GM23248 (cell line): Measurements from ENCODE around the gene HTT. TPM values are rescaled to one million over a fixed set of nuclear protein-coding genes. Genes with fewer than 3 reads are reported as not detected.

ENCODE experiments used
- DNase-seq: peaks from one replicate; pipeline ENCODE4 v3.0.0-alpha.2; 2015
- H2AFZ ChIP-seq: fragments of 200-600 bp; sonication (generic); 2 replicates; pipeline ENCODE4 v1.6.1; 2016; ENCODE audit warnings: antibody characterized with exemption
- H3F3A ChIP-seq: fragments of 200-600 bp; sonication (generic); 2 replicates; pipeline ENCODE4 v1.6.1; 2016; ENCODE audit warnings: mild to moderate bottlenecking, antibody characterized with exemption, mixed run types; ENCODE audit not compliant: insufficient read depth
- H3K27ac ChIP-seq: fragments of 200-600 bp; sonication (generic); 2 replicates; pipeline ENCODE4 v1.5.1; 2016; ENCODE audit warnings: mild to moderate bottlenecking
- H3K27me3 ChIP-seq: fragments of 200-600 bp; sonication (generic); replicated peaks from 2 replicates; pipeline ENCODE4 v1.6.1; 2016; ENCODE audit warnings: mild to moderate bottlenecking; ENCODE audit not compliant: insufficient read depth
- H3K36me3 ChIP-seq: fragments of 200-600 bp; sonication (generic); 2 replicates; pipeline ENCODE4 v1.6.1; 2016; ENCODE audit warnings: low read depth, mild to moderate bottlenecking
- H3K4me1 ChIP-seq: fragments of 200-600 bp; sonication (generic); 2 replicates; pipeline ENCODE4 v1.6.1; 2016; ENCODE audit warnings: mild to moderate bottlenecking; ENCODE audit not compliant: insufficient read depth
- H3K4me2 ChIP-seq: fragments of 200-600 bp; sonication (generic); one replicate; pipeline ENCODE4 v1.6.1; 2016; ENCODE audit warnings: mild to moderate bottlenecking; ENCODE audit not compliant: unreplicated experiment
- H3K4me3 ChIP-seq: fragments of 200-600 bp; sonication (generic); 2 replicates; pipeline ENCODE4 v1.5.1; 2016; ENCODE audit warnings: mild to moderate bottlenecking
- H3K79me2 ChIP-seq: fragments of 200-600 bp; sonication (generic); 2 replicates; pipeline ENCODE4 v1.6.1; 2016; ENCODE audit warnings: mild to moderate bottlenecking; ENCODE audit not compliant: insufficient read depth
- H3K9ac ChIP-seq: fragments of 200-600 bp; sonication (generic); 2 replicates; pipeline ENCODE4 v1.6.1; 2016; ENCODE audit warnings: mild to moderate bottlenecking
- H3K9me2 ChIP-seq: fragments of 200-600 bp; sonication (generic); 2 replicates; pipeline ENCODE4 v1.6.1; 2016; ENCODE audit warnings: mixed run types, mild to moderate bottlenecking, moderate library complexity; ENCODE audit not compliant: insufficient read depth
- H3K9me3 ChIP-seq: fragments of 200-600 bp; sonication (generic); one replicate; pipeline ENCODE4 v1.6.1; 2017; ENCODE audit warnings: low read depth
- H4K20me1 ChIP-seq: fragments of 200-600 bp; sonication (generic); 2 replicates; pipeline ENCODE4 v1.6.0; 2016; ENCODE audit not compliant: insufficient read depth
- EZH2 ChIP-seq: fragments of 200-600 bp; sonication (generic); IDR thresholded peaks from 2 replicates; pipeline ENCODE4 v1.6.1; 2018; ENCODE audit warnings: antibody characterized with exemption, mild to moderate bottlenecking; ENCODE audit not compliant: insufficient read depth, poor library complexity, severe bottlenecking
- EZH2phosphoT487 ChIP-seq: fragments of 200-600 bp; sonication (generic); IDR thresholded peaks from 2 replicates; pipeline ENCODE4 v1.6.1; 2018; ENCODE audit warnings: antibody characterized with exemption, moderate library complexity, mild to moderate bottlenecking, low read depth; ENCODE audit not compliant: insufficient read depth
- WGBS, 2 experiments: methylation state at CpG; one replicate each; pipeline ENCODE4 v1.1.6; 2015 to 2017; ENCODE audit warnings: low lambda C conversion rate in 2 of 2, low coverage in 1 of 2; ENCODE audit errors: missing lambda C conversion rate in 2 of 2; 5-methylcytosine and 5-hydroxymethylcytosine counted together
- in situ Hi-C: fragments of 300-500 bp; cut with MboI; formaldehyde crosslinking; loops from 2 replicates; pipeline ENCODE4 v1.15.0; 2020
- polyA plus RNA-seq: library from polyadenylated mRNA; unstranded; fragments of >200 nt; fragmentation: Nextera tagmentation; extraction: Ambion mirVana; gene quantifications from 2 replicates; pipeline ENCODE4 v1.2.1, GENCODE V29; 2016
- total RNA-seq: library from RNA; depleted of rRNA; stranded (reverse); fragments of >200 nt; shearing (Covaris generic); gene quantifications from 2 replicates; pipeline ENCODE4 v1.2.3, GENCODE V29; 2014

Gene HTT
- total and polyA plus RNA-seq, 2 experiments from 2014 or later: 8.2 to 26.5 TPM

DNA sequence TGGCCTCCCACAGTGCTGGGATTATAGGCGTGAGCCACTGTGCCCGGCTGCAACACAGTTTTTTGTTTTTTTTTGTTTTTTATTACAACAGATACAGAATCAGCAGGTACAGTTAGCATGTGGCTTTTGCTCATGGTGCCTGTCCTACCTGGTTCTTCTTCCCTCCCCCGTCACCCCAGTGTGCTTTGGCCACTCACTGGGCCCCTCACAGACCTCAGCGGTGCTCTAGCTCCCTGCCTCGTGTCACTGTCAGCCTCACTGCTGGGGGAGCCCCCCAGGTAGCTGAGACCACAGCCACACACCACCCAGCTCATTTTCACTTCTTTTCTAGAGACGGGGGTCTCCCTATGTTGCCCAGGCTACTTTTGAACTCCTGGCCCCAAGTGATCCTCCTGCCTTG, 38.8 kb upstream of the HTT start:
- DNase-seq: no peak
- Histone ChIP-seq H3K27me3 (no peaks in the 10 kb centered on the region), H3K9me2 (no peaks in the 10 kb centered on the region), H4K20me1 (no peaks in the 10 kb centered on the region), H3K79me2 (no peaks in the 10 kb centered on the region), H3K9me3 (no peaks in the 10 kb centered on the region), H3K4me2 (no peak overlapping the region), H3K27ac (no peak overlapping the region), H3K36me3 (no peaks in the 10 kb centered on the region), H2AFZ (no peak overlapping the region), H3F3A (no peaks in the 10 kb centered on the region), H3K9ac (no peak overlapping the region), H3K4me3 (no peak overlapping the region), H3K4me1 (peaks cover 10% of the 10 kb centered on the region; the same call in 1 of the 2 replicates)
- in situ Hi-C loops: no loop called here
- no peak for TF ChIP-seq EZH2phosphoT487
- TF ChIP-seq EZH2: no peak
- WGBS, 2 experiments: 69 to 72% methylated on average over 6 of the region's 6 CpGs

DNA sequence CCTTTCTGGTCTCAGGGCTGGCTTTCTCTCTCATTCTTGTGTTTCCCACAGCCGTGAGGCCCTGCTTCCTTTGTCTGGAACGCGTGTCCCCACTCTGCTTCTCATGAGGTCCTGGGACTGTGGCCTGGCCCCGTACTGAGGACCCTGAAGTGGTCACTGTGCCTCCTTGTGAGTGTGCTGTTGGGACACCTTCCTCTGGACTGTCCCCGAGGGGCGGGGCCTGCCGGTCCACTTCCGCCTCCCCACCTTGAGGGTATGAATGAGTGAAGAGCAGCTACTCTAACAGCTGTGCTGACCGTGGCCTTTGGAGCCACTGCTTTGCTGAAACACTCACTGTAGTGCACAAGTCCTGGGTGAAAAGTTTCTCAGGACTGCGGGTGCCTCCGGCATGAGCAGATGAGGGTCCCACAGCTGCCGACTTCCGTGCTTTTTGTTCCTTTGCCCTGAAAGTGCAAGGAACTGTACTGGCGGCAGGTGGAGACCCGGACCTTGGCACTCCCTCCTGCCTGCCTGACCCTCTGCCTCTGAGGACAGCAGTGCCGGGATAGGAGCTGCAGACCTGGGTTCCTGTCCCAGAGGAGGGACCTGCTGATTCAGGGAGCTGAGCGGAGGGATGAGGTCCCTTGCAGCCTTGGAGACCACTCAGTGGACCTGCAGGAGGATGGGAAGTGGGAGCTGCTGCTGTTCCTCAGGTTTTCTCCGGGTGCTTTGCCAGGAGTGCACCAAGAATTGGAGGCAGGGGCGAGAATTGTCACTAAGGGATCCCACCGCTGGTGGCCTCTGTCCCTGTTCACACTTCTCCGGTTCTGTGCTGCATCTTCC, 38.1 kb upstream of the HTT start:
- Histone ChIP-seq H3K79me2 (no peaks in the 10 kb centered on the region), H3K36me3 (no peaks in the 10 kb centered on the region), H4K20me1 (no peaks in the 10 kb centered on the region), H2AFZ (no peak overlapping the region), H3K4me1 (peaks cover 10% of the 10 kb centered on the region; the same call in 1 of the 2 replicates), H3K4me2 (no peak overlapping the region), H3K9ac (no peak overlapping the region), H3K4me3 (no peak overlapping the region), H3F3A (no peaks in the 10 kb centered on the region), H3K9me2 (no peaks in the 10 kb centered on the region), H3K27ac (no peak overlapping the region), H3K9me3 (no peaks in the 10 kb centered on the region), H3K27me3 (no peaks in the 10 kb centered on the region)
- DNase-seq: no peak
- TF ChIP-seq EZH2 (no peak), EZH2phosphoT487 (no peak)
- WGBS, 2 experiments: 81 to 82% methylated on average over 21 of the region's 21 CpGs
- in situ Hi-C loops: no loop called here

DNA sequence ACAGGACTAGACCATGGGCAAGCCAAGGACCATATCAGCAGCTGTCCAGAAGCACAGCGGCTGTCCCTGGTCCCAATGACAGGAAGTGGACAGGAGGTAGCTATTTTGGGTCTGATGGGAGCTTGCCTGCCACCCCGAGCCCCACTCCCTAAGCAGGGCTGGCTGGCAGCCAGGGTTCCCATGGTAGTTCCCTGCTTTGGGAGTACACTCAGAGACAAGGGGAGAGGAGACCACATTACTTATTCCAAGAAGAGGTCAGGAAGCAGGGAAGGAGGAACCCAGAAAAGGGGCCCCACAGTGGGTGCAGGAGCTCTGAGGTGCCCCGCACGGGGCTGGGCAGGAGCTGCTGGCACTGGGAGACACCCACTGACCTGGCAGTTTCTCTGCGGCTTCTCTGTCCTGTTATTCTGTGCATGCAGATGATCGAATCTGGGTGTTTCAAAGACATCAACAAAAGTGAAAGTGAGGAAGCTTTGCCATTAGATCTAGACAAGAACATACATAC, 36.5 kb upstream of the HTT start:
- H3K4me1 ChIP-seq: peaks cover 10% of the 10 kb centered on the region; the same call in 1 of the 2 replicates
- no peaks in the 10 kb centered on the region for H4K20me1 ChIP-seq
- H3K27me3 ChIP-seq: no peaks in the 10 kb centered on the region
- no peaks in the 10 kb centered on the region for H3K79me2 ChIP-seq
- no peak overlapping the region for H3K27ac ChIP-seq
- TF ChIP-seq EZH2phosphoT487: no peak
- no peak for TF ChIP-seq EZH2
- no peaks in the 10 kb centered on the region for H3K9me3 ChIP-seq
- peak; percentile 31 for DNase-seq
- in situ Hi-C loops: no loop called here
- peak overlapping the region; percentile 73 for H3K4me2 ChIP-seq
- no peak overlapping the region; the same call in 1 of the 2 replicates for H3K9ac ChIP-seq
- WGBS, 2 experiments: 20 to 28% methylated on average over 6 of the region's 6 CpGs
- peak overlapping the region; percentile 65 for H2AFZ ChIP-seq
- peak overlapping the region; percentile 55 for H3K4me3 ChIP-seq
- no peaks in the 10 kb centered on the region for H3K36me3 ChIP-seq
- H3F3A ChIP-seq: no peaks in the 10 kb centered on the region
- H3K9me2 ChIP-seq: no peaks in the 10 kb centered on the region

DNA sequence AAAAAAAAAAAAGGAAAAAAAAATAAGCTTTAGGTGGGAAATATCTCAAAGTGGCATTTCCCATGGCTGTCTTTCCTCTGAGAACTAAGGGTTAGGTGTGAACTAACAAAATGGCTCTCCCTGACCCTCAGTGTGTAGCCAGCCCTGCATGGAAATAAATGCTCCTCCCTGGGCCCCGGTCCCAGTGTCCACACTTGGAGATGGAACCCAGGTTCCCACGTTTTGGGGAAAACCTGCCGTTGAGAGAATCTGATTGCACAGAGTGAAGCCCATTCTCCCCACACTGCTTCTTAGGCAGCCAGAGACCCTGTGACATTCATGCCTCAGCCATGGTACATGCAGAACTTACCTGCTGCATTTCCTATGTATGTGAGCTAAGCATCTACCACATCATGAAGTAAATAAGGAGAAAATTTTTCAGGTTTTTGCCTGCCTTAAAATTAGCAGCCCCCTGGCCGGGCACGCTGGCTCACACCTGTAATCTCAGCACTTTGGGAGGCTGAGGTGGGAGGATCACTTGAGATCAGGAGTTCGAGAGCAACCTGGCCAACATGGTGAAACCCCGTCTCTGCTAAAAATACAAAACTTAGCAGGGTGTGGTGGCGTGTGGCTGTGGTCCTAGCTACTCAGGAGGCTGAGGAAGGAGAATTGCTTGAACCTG, 34.6 kb upstream of the HTT start:
- Histone ChIP-seq H3K9ac (no peak overlapping the region), H2AFZ (no peak overlapping the region), H3K4me3 (no peak overlapping the region), H3K79me2 (no peaks in the 10 kb centered on the region), H3K4me2 (no peak overlapping the region), H3F3A (no peaks in the 10 kb centered on the region), H3K4me1 (peaks cover 10% of the 10 kb centered on the region; the same call in 1 of the 2 replicates), H3K9me3 (no peaks in the 10 kb centered on the region), H4K20me1 (no peaks in the 10 kb centered on the region), H3K27me3 (no peaks in the 10 kb centered on the region), H3K9me2 (no peaks in the 10 kb centered on the region), H3K36me3 (no peaks in the 10 kb centered on the region), H3K27ac (no peak overlapping the region)
- WGBS, 2 experiments: 76 to 77% methylated on average over 8 of the region's 8 CpGs
- in situ Hi-C loops: no loop called here
- no peak for DNase-seq
- TF ChIP-seq EZH2phosphoT487: no peak
- TF ChIP-seq EZH2: no peak
